ENCODE data around the gene TM4SF20.

- TF ChIP-seq CTCF (IDR thresholded peaks at IDR 0.05) = no peak
- TF ChIP-seq POLR2A (IDR thresholded peaks at IDR 0.05) = no peak
These were observed 4.6 kb upstream of the TM4SF20 start for GRCh38 chr2:227383686-227384085.
